ENCODE measurements around the gene REPS2.

Gene REPS2

GRCh38 chrX:17000751-17001150 is 54.3 kb downstream of the REPS2 start:
- DNase-seq (ENCODE audit: low read depth in 2 of 2) = no peak

GRCh38 chrX:17005712-17006368 is 59.4 kb downstream of the REPS2 start:
- DNase-seq (ENCODE audit: low read depth in 2 of 2) = no peak

GRCh38 chrX:17007134-17007768 is 60.8 kb downstream of the REPS2 start:
- DNase-seq (ENCODE audit: low read depth in 2 of 2) = no peak

GRCh38 chrX:17009856-17010625 is 63.6 kb downstream of the REPS2 start:
- DNase-seq (ENCODE audit: low read depth in 2 of 2) = no peak

GRCh38 chrX:17012465-17012864 is 66.0 kb downstream of the REPS2 start:
- DNase-seq (ENCODE audit: low read depth in 2 of 2) = no peak

GRCh38 chrX:17014216-17014615 is 67.8 kb downstream of the REPS2 start:
- no peak for DNase-seq (ENCODE audit: low read depth in 2 of 2)

GRCh38 chrX:17017134-17017533 is 70.7 kb downstream of the REPS2 start:
- no peak for DNase-seq (ENCODE audit: low read depth in 2 of 2)

DNA sequence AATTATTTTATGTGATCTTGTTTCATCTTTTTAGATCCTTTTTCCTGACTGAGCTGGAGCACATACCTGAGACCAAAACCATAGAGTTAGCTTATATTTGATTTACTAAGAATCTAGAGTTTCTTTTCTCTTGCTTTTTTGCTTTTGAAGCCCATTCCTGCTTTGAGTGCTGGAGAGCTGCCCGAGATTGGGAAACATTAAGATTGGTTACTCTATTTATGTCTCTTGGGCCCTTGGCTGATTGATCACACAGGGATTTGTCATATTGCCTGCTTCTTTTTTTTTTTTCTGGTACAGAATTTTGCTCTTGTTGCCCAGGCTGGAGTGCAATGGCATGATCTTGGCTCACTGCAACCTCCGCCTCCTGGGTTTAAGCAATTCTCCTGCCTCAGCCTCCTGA is 73.9 kb downstream of the REPS2 start:
- DNase-seq (ENCODE audit: low read depth in 2 of 2) = no peak

- DNase-seq (ENCODE audit: low read depth in 2 of 2) = no peak
Measured at GRCh38 chrX:17020851-17021821, 74.7 kb downstream of the REPS2 start.

GRCh38 chrX:17021851-17022604 is 75.6 kb downstream of the REPS2 start:
- no peak for DNase-seq (ENCODE audit: low read depth in 2 of 2)

DNA sequence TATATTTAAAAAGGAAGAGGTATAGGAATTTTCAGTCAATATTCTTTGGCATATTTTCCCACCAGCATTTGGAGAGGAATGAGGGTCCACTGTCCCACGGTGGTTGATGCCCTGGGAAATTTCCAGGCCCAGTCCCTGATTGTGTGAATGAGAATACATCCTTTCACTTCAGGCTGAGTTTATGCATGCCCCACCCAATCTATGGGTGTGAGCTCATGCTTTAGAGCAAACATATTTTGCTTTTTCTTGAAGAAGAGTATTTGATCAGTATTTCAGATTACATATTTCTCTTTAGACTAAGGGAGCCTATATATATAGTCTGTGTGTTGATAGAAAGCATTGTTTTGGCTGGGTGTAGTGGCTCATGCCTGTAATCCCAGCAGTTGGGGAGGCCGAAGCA is 77.2 kb downstream of the REPS2 start:
- DNase-seq (ENCODE audit: low read depth in 2 of 2) = no peak

GRCh38 chrX:17024886-17025285 is 78.4 kb downstream of the REPS2 start:
- DNase-seq (ENCODE audit: low read depth in 2 of 2) = no peak

DNA sequence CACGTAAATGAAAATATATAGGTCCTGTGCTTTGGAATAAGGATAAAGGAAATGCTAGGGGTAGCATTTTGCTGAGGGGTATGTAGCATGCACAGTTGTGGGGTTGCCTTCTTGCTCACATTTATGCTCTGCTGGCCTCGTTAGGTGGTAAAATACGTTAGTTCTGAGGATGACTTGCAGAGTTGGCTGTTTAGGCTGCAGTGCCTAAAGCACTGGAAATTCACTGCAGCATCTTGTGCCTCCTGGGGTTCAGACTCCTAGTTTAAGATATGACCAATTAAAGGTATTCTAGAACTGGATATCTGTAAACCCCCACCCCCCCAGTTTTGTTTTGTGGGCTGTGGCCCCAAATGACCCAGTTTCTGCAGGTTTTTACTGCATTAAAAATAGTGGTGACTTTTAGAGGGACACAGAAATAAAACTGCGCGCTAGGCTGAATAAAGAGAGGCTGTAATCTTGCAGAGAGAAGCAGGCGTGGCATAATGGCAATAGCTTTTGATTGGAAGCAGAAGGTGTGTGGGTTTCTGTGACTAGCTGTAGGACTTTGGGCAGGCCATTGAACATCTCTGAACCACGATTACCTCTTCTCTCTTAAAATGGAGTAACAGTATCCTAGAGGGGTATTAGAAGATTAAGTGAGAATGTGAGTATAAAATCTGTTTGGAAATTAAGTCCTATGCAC is 79.3 kb downstream of the REPS2 start:
- DNase-seq (ENCODE audit: low read depth in 2 of 2) = no peak

DNA sequence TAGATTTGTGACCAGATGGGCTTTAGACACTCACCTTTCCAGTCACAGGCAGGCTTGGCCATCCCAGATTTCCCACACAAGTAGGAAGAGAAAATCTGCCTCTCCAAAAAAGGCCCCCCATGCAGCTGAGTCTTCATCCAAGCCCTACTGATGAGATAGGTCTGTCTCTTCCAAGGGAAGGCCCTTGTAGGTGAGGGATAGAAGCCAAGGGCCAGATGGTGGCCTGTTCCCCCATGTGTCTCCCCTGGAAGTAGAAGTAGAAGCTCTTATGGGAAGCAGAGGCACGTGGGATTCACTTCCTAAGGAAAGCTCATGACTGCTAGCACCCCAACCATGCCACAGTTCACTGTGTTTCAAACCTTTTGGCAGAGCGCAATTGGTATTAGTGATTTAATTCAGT is 81.5 kb downstream of the REPS2 start:
- DNase-seq (ENCODE audit: low read depth in 2 of 2) = no peak

DNA sequence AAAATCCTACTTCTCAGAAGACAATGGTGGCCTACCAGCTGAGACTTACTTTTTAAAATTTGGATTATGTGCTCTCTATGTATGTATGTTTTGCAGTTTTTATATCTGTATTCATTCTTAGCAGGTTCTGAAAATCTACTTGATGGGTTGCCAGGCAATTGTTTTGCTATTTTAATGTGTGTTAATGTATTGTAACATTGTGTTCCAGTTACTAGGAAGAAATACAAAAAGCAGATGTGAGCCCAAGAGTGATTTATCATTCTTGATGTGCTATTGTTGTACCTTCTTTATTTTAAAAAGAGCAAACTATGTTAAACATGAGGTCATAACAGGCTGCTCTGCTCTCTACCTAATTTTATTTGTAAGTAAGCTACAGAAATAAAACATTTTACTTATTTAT is 81.9 kb downstream of the REPS2 start:
- DNase-seq (ENCODE audit: low read depth in 2 of 2) = no peak

DNA sequence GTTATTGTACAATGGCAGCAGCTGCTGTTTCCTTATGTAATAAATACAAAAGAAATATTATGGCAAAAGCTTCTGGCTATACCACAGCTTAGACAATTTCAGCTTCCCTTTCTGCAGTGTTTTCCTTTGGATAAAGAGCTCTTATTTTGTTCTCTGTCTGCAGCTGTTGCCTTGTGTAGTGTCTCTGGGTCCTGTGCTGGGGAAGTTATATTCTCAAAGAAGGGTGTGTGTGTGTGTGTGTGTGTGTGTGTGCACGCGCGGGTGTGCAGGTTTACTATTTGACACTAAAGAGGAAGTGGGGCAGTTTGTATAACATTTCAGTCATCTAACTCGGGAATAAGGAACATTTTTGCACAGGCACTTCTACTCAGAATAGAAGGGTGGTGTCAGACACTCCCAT is 83.6 kb downstream of the REPS2 start:
- DNase-seq (ENCODE audit: low read depth in 2 of 2) = no peak

- no peak for DNase-seq (ENCODE audit: low read depth in 2 of 2)
Measured at GRCh38 chrX:17030580-17031270, 84.3 kb downstream of the REPS2 start.

GRCh38 chrX:17031827-17032226 is 85.4 kb downstream of the REPS2 start:
- DNase-seq (ENCODE audit: low read depth in 2 of 2) = no peak

DNA sequence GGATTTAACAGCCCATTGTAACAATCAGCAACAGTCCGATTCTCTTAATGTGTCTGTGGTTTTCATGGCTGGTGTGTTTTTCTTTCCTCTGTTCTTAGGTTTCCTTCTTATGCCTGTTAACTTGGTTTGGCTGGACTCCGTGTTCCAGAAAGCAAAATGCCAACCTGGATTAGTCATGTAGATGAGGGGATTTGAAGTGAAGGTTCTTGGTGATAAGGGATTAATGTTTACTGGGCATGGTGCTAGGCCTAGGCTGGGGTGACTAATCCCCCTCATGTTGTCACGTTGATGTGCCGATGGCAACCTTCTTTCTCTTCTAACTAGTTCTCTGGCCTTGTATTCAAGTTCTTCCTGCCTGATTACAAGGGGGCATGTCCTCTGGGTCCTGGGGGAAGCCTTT is 85.9 kb downstream of the REPS2 start:
- no peak for DNase-seq (ENCODE audit: low read depth in 2 of 2)

- no peak for DNase-seq (ENCODE audit: low read depth in 2 of 2)
Measured at GRCh38 chrX:17033225-17033624, 86.8 kb downstream of the REPS2 start.
